ENCODE data around the gene OR11G2.
"Not testable (repeated sequence)": the region's sequence is repeated elsewhere in the genome, so short reads cannot be mapped to it uniquely, and the experiment has no call there.

OR11G2 gene

GRCh38 chr14:20190596-20190995, at the start of gene OR11G2:
Gene OR11G2, plus strand, starts transcription at chr14:20190896. Its CDS starts 6,542 bp downstream, at chr14:20197438.
- in situ Hi-C loops (cut with MboI; ENCODE audit: low sequenced_read_pairs): no loop called here
- H3K4me1 ChIP-seq: no peaks in the 10 kb centered on the region
- H3K36me3 ChIP-seq (replicated peaks): no peaks in the 10 kb centered on the region
- H3K27me3 ChIP-seq (ENCODE audit: low read depth): no peaks in the 10 kb centered on the region
- DNase-seq (ENCODE audit: low spot score in 2 of 2): no peak
- no peak within 1 kb of the TSS for H3K4me3 ChIP-seq
- H3K9me3 ChIP-seq: no peaks in the 10 kb centered on the region

- Histone ChIP-seq H3K27me3 (ENCODE audit: low read depth) (no peaks in the 10 kb centered on the region), H3K4me1 (no peaks in the 10 kb centered on the region), H3K4me3 (no peak overlapping the region), H3K9me3 (no peaks in the 10 kb centered on the region), H3K36me3 (replicated peaks) (no peaks in the 10 kb centered on the region)
- DNase-seq (ENCODE audit: low spot score in 2 of 2): no peak
- in situ Hi-C loops (cut with MboI; ENCODE audit: low sequenced_read_pairs): no loop called here
Observed at GRCh38 chr14:20143911-20144310, 46.8 kb upstream of the OR11G2 start.

GRCh38 chr14:20144820-20145219, 45.9 kb upstream of the OR11G2 start:
- no peak for DNase-seq (ENCODE audit: low spot score in 2 of 2)
- in situ Hi-C loops (cut with MboI; ENCODE audit: low sequenced_read_pairs): no loop called here
- H3K27me3 ChIP-seq (ENCODE audit: low read depth): no peaks in the 10 kb centered on the region
- no peak overlapping the region for H3K4me3 ChIP-seq
- H3K36me3 ChIP-seq (replicated peaks): no peaks in the 10 kb centered on the region
- H3K4me1 ChIP-seq: no peaks in the 10 kb centered on the region
- no peaks in the 10 kb centered on the region for H3K9me3 ChIP-seq

- Histone ChIP-seq H3K4me1 (no peaks in the 10 kb centered on the region), H3K36me3 (replicated peaks) (no peaks in the 10 kb centered on the region), H3K9me3 (no peaks in the 10 kb centered on the region), H3K27me3 (ENCODE audit: low read depth) (no peaks in the 10 kb centered on the region), H3K4me3 (no peak overlapping the region)
- DNase-seq (ENCODE audit: low spot score in 2 of 2): no peak
- in situ Hi-C loops (cut with MboI; ENCODE audit: low sequenced_read_pairs): no loop called here
Observed at GRCh38 chr14:20164462-20164861, 26.2 kb upstream of the OR11G2 start.

DNA sequence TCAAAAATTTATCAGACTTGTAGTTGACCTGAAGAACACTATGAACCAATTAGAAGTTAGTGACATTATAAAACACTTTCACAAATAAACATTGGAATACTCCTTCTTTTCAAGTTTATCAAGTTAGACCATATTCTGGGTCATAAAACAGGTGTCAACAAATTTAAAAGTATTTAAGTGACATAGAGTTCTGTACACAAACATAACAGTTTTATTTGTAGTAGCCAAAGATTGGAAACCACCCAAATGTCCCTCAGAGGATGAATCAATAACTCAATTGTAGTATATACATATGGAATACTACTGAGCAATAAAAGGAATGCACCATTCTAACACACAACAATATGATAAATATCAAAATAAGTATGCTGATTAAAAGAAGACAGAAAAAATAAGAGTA, 23.6 kb upstream of the OR11G2 start:
- H3K4me1 ChIP-seq: no peaks in the 10 kb centered on the region
- H3K36me3 ChIP-seq (replicated peaks): no peaks in the 10 kb centered on the region
- no peak overlapping the region for H3K4me3 ChIP-seq
- DNase-seq (ENCODE audit: low spot score in 2 of 2): no peak
- in situ Hi-C loops (cut with MboI; ENCODE audit: low sequenced_read_pairs): no loop called here
- no peaks in the 10 kb centered on the region for H3K27me3 ChIP-seq (ENCODE audit: low read depth)
- H3K9me3 ChIP-seq: no peaks in the 10 kb centered on the region

- DNase-seq (ENCODE audit: low spot score in 2 of 2); H3K4me1 ChIP-seq; in situ Hi-C loops (cut with MboI; ENCODE audit: low sequenced_read_pairs); H3K4me3 ChIP-seq; H3K9me3 ChIP-seq; H3K36me3 ChIP-seq (replicated peaks); H3K27me3 ChIP-seq (ENCODE audit: low read depth): not testable (repeated sequence)
Observed at GRCh38 chr14:20169852-20170251, 20.8 kb upstream of the OR11G2 start.

DNA sequence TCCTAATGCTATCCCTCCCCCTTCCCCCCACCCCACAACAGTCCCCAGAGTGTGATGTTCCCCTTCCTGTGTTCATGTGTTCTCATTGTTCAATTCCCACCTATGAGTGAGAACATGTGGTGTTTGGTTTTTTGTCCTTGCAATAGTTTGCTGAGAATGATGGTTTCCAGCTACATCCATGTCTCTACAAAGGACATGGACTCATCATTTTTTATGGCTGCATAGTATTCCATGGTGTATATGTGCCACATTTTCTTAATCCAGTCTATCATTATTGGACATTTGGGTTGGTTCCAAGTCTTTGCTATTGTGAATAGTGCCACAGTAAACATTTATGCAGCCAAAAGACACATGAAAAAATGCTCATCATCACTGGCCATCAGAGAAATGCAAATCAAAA, 16.5 kb upstream of the OR11G2 start:
- DNase-seq (ENCODE audit: low spot score in 2 of 2); H3K27me3 ChIP-seq (ENCODE audit: low read depth); H3K9me3 ChIP-seq; H3K4me3 ChIP-seq; H3K36me3 ChIP-seq (replicated peaks); H3K4me1 ChIP-seq; in situ Hi-C loops (cut with MboI; ENCODE audit: low sequenced_read_pairs): not testable (repeated sequence)

GRCh38 chr14:20176330-20176729, 14.4 kb upstream of the OR11G2 start:
- H3K27me3 ChIP-seq (ENCODE audit: low read depth): no peaks in the 10 kb centered on the region
- DNase-seq (ENCODE audit: low spot score in 2 of 2): no peak
- no peak overlapping the region for H3K4me3 ChIP-seq
- H3K36me3 ChIP-seq (replicated peaks): no peaks in the 10 kb centered on the region
- H3K9me3 ChIP-seq: no peaks in the 10 kb centered on the region
- H3K4me1 ChIP-seq: no peaks in the 10 kb centered on the region
- in situ Hi-C loops (cut with MboI; ENCODE audit: low sequenced_read_pairs): no loop called here

DNA sequence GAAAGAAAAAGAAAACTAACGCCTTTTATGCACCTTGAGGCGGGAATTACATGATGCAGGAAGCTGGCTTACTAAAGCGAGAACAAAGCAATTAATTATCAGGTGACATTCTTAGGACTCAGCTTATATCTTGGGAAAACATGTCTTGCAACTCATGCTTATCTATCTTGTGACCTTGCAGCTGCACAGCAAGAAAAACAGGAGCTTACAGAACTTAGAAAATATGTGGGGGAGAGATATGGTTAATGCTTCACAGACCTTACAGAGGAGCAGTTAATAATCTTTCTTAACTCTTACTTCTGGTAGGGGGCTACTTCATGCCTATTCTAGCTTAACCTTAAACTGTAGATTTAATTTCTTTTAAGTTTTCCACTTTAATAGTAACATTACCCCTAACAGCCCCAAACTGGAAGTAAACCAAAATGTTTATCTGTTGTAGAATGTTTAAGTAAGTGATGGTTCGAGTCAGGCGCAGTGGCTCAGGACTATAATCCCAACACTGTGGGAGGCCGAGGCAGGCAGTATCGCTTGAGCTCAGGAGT, 13.2 kb upstream of the OR11G2 start:
- H3K4me3 ChIP-seq: no peak overlapping the region
- no peaks in the 10 kb centered on the region for H3K27me3 ChIP-seq (ENCODE audit: low read depth)
- H3K36me3 ChIP-seq (replicated peaks): no peaks in the 10 kb centered on the region
- DNase-seq (ENCODE audit: low spot score in 2 of 2): no peak
- H3K9me3 ChIP-seq: no peaks in the 10 kb centered on the region
- in situ Hi-C loops (cut with MboI; ENCODE audit: low sequenced_read_pairs): no loop called here
- no peaks in the 10 kb centered on the region for H3K4me1 ChIP-seq

- no peaks in the 10 kb centered on the region for H3K27me3 ChIP-seq (ENCODE audit: low read depth)
- H3K9me3 ChIP-seq: no peaks in the 10 kb centered on the region
- H3K4me1 ChIP-seq: no peaks in the 10 kb centered on the region
- in situ Hi-C loops (cut with MboI; ENCODE audit: low sequenced_read_pairs): no loop called here
- H3K36me3 ChIP-seq (replicated peaks): no peaks in the 10 kb centered on the region
- H3K4me3 ChIP-seq: no peak overlapping the region
- DNase-seq (ENCODE audit: low spot score in 2 of 2): no peak
Observed at GRCh38 chr14:20179218-20179617, 11.5 kb upstream of the OR11G2 start.

GRCh38 chr14:20179880-20180279, 10.8 kb upstream of the OR11G2 start:
- DNase-seq (ENCODE audit: low spot score in 2 of 2): no peak
- in situ Hi-C loops (cut with MboI; ENCODE audit: low sequenced_read_pairs): no loop called here
- no peaks in the 10 kb centered on the region for H3K9me3 ChIP-seq
- H3K36me3 ChIP-seq (replicated peaks): no peaks in the 10 kb centered on the region
- no peak overlapping the region for H3K4me3 ChIP-seq
- no peaks in the 10 kb centered on the region for H3K27me3 ChIP-seq (ENCODE audit: low read depth)
- H3K4me1 ChIP-seq: no peaks in the 10 kb centered on the region

- no peak overlapping the region for H3K4me3 ChIP-seq
- in situ Hi-C loops (cut with MboI; ENCODE audit: low sequenced_read_pairs): no loop called here
- no peaks in the 10 kb centered on the region for H3K4me1 ChIP-seq
- H3K36me3 ChIP-seq (replicated peaks): no peaks in the 10 kb centered on the region
- no peaks in the 10 kb centered on the region for H3K27me3 ChIP-seq (ENCODE audit: low read depth)
- H3K9me3 ChIP-seq: no peaks in the 10 kb centered on the region
- DNase-seq (ENCODE audit: low spot score in 2 of 2): no peak
Observed at GRCh38 chr14:20180486-20180885, 10.2 kb upstream of the OR11G2 start.

DNA sequence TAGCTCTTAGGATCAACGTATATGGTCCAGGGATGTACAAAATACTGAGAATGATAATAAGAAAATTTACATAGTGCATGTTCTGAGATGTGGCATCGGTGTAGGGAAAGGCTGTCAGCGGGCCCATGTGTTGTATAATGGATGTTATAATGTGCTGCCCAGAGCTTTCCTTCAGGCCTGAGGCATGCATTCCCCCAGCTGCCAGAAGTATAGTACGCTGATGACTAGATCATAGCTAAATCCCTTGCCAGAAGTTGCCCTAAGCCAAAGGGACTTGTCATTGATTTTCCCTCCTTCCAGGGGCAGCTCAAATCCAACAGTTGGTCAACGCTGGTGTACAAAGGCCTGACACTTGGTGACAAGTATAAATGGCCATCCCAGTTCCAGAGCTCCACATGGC, 6.5 kb upstream of the OR11G2 start:
- no peaks in the 10 kb centered on the region for H3K9me3 ChIP-seq
- no peak overlapping the region for H3K4me3 ChIP-seq
- H3K27me3 ChIP-seq (ENCODE audit: low read depth): no peaks in the 10 kb centered on the region
- no peak for DNase-seq (ENCODE audit: low spot score in 2 of 2)
- in situ Hi-C loops (cut with MboI; ENCODE audit: low sequenced_read_pairs): no loop called here
- no peaks in the 10 kb centered on the region for H3K36me3 ChIP-seq (replicated peaks)
- no peaks in the 10 kb centered on the region for H3K4me1 ChIP-seq

- H3K9me3 ChIP-seq: no peaks in the 10 kb centered on the region
Observed at GRCh38 chr14:20191396-20191795, 700 bp downstream of the OR11G2 start.

GRCh38 chr14:20194101-20194500, 3.4 kb downstream of the OR11G2 start:
- Histone ChIP-seq H3K9me3 (no peaks in the 10 kb centered on the region), H3K36me3 (replicated peaks) (no peaks in the 10 kb centered on the region), H3K27me3 (ENCODE audit: low read depth) (no peaks in the 10 kb centered on the region), H3K4me3 (no peak overlapping the region), H3K4me1 (no peaks in the 10 kb centered on the region)
- no peak for DNase-seq (ENCODE audit: low spot score in 2 of 2)
- in situ Hi-C loops (cut with MboI; ENCODE audit: low sequenced_read_pairs): no loop called here

More at GRCh38 chr14:20191396-20191795, 700 bp downstream of the OR11G2 start:
- DNase-seq (ENCODE audit: low spot score in 2 of 2): no peak
- Histone ChIP-seq H3K36me3 (replicated peaks) (no peaks in the 10 kb centered on the region), H3K4me3 (no peak overlapping the region), H3K4me1 (no peaks in the 10 kb centered on the region), H3K27me3 (ENCODE audit: low read depth) (no peaks in the 10 kb centered on the region)
- in situ Hi-C loops (cut with MboI; ENCODE audit: low sequenced_read_pairs): no loop called here

All from HAP-1 (cell line).